ENCODE data around the gene BMP6. TPM values are rescaled to one million over a fixed set of nuclear protein-coding genes. Genes with fewer than 3 reads are reported as not detected.

BMP6 gene
- total RNA-seq, 1 experiment from 2014 or later = 1.9 TPM

DNA sequence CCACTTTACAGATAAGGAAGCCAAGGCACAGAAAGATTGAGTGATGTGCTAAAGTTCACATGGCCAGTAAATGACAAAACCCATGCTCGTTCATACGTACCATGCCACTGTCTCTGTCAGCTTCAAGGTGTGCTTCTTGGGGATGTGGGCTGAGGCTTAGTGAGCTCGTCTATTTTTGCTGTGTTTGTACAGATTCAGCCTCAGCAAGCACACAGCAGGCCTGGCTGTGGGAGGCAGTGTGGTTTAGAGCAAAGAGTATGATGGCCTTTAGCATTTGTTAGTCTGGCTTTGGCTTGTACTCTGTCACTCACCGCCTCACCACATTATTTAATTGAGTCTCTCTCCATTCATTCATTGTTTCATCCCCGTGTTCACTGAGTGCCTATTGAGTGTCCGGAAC, 55.3 kb downstream of the BMP6 start:
- POLR2A ChIA-PET (ENCODE audit: low non-redundant PET) = interaction anchor here (0.6 kb wide), 1 partner anchor 25 kb away, joined by 3 read pairs; no protein-coding TSS in a partner anchor
- TF ChIP-seq, protein P1, sequence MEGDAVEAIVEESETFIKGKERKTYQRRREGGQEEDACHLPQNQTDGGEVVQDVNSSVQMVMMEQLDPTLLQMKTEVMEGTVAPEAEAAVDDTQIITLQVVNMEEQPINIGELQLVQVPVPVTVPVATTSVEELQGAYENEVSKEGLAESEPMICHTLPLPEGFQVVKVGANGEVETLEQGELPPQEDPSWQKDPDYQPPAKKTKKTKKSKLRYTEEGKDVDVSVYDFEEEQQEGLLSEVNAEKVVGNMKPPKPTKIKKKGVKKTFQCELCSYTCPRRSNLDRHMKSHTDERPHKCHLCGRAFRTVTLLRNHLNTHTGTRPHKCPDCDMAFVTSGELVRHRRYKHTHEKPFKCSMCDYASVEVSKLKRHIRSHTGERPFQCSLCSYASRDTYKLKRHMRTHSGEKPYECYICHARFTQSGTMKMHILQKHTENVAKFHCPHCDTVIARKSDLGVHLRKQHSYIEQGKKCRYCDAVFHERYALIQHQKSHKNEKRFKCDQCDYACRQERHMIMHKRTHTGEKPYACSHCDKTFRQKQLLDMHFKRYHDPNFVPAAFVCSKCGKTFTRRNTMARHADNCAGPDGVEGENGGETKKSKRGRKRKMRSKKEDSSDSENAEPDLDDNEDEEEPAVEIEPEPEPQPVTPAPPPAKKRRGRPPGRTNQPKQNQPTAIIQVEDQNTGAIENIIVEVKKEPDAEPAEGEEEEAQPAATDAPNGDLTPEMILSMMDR (conservative IDR thresholded peaks at IDR 0.05; ENCODE audit: low read depth, low read length) = no peak
- TF ChIP-seq EZH2 (IDR thresholded peaks at IDR 0.05; ENCODE audit: borderline replicate concordance, low read depth, low read length, poor library complexity, severe bottlenecking) = no peak
- intact Hi-C loops (cut with micrococcal nuclease; ENCODE audit: unreplicated experiment) = no loop called here

DNA sequence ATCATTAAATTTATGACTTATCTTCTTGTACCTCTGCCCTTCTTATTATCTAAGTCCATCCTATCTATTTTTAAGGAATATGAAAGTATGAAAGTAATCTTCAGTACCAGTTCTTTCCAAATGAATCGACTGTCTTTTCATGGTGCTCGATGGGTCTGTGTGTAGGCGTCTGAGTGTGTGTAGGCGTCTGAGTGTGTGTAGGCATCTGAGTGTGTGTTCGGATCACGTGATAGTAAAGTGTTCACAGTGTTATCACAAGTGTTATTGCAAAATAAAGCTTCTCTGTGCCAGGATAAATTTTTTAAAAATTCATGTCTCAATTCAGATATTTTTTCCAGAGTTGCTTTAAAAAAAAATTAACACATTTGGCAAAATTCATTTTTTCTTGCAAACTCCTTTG, 58.3 kb downstream of the BMP6 start:
- Histone ChIP-seq H3K27ac (ENCODE audit: low read depth, low read length, poor library complexity, severe bottlenecking) (no peak overlapping the region), H3K9me3 (ENCODE audit: low read depth, low read length, poor library complexity, severe bottlenecking) (no peaks in the 10 kb centered on the region), H3K4me3 (ENCODE audit: low read depth, low read length, poor library complexity, severe bottlenecking) (no peak overlapping the region), H3K27me3 (replicated peaks; ENCODE audit: insufficient read depth, low read depth, low read length, poor library complexity) (no peaks in the 10 kb centered on the region), H3K4me1 (ENCODE audit: insufficient read depth, low read length, poor library complexity, severe bottlenecking) (no peaks in the 10 kb centered on the region), H3K36me3 (ENCODE audit: insufficient read depth, low read length, poor library complexity, severe bottlenecking) (no peaks in the 10 kb centered on the region)
- no TSS peak for BruUV-seq (replicated peaks)
- CTCF ChIA-PET = no interaction called here
- POLR2A ChIA-PET (ENCODE audit: low non-redundant PET) = no interaction called here
- intact Hi-C loops (cut with micrococcal nuclease; ENCODE audit: unreplicated experiment) = no loop called here
- DNase-seq (ENCODE audit: low spot score) = no peak
- TF ChIP-seq, protein P1 (conservative IDR thresholded peaks at IDR 0.05; ENCODE audit: low read depth, low read length) = no peak
- no peak for TF ChIP-seq EZH2 (IDR thresholded peaks at IDR 0.05; ENCODE audit: borderline replicate concordance, low read depth, low read length, poor library complexity, severe bottlenecking)

More for the DNA sequence above, 55.3 kb downstream of the BMP6 start:
- Histone ChIP-seq H3K4me3 (ENCODE audit: low read depth, low read length, poor library complexity, severe bottlenecking) (no peak overlapping the region), H3K4me1 (ENCODE audit: insufficient read depth, low read length, poor library complexity, severe bottlenecking) (no peaks in the 10 kb centered on the region), H3K27ac (ENCODE audit: low read depth, low read length, poor library complexity, severe bottlenecking) (no peak overlapping the region), H3K9me3 (ENCODE audit: low read depth, low read length, poor library complexity, severe bottlenecking) (no peaks in the 10 kb centered on the region), H3K36me3 (ENCODE audit: insufficient read depth, low read length, poor library complexity, severe bottlenecking) (no peaks in the 10 kb centered on the region), H3K27me3 (replicated peaks; ENCODE audit: insufficient read depth, low read depth, low read length, poor library complexity) (no peaks in the 10 kb centered on the region)
- CTCF ChIA-PET = no interaction called here
- no peak for DNase-seq (ENCODE audit: low spot score)
- no TSS peak for BruUV-seq (replicated peaks)

DNA sequence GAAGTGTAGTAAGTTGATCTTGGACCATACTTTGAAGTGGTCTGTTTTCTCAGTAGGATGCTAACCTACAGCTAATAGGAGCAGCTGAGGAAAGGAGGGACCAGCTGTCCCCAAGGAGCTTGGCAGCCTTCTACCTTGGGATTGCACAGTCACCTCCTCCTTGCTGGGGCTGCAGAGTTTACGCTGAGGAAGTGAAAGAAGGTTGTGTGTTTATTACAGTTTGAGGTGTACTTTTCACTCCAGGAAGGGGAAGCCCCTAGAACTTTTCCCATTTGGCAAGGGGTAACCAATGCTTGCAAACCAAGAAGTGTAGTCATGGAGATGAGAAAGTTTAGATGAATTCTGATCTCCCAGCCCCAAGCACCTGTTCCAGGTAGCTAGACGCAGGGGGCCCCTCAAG, 58.8 kb downstream of the BMP6 start:
- BruUV-seq (replicated peaks) = no TSS peak
- H3K27me3 ChIP-seq (replicated peaks; ENCODE audit: insufficient read depth, low read depth, low read length, poor library complexity) = no peaks in the 10 kb centered on the region
- intact Hi-C loops (cut with micrococcal nuclease; ENCODE audit: unreplicated experiment) = no loop called here
- ChIA-PET POLR2A (ENCODE audit: low non-redundant PET) (no interaction called here), CTCF (no interaction called here)
- TF ChIP-seq EZH2 (IDR thresholded peaks at IDR 0.05; ENCODE audit: borderline replicate concordance, low read depth, low read length, poor library complexity, severe bottlenecking) = no peak
- TF ChIP-seq, protein P1 (conservative IDR thresholded peaks at IDR 0.05; ENCODE audit: low read depth, low read length) = no peak
- H3K4me1 ChIP-seq (ENCODE audit: insufficient read depth, low read length, poor library complexity, severe bottlenecking) = no peaks in the 10 kb centered on the region
- H3K9me3 ChIP-seq (ENCODE audit: low read depth, low read length, poor library complexity, severe bottlenecking) = no peaks in the 10 kb centered on the region
- no peak for DNase-seq (ENCODE audit: low spot score)
- no peaks in the 10 kb centered on the region for H3K36me3 ChIP-seq (ENCODE audit: insufficient read depth, low read length, poor library complexity, severe bottlenecking)
- H3K27ac ChIP-seq (ENCODE audit: low read depth, low read length, poor library complexity, severe bottlenecking) = no peak overlapping the region
- H3K4me3 ChIP-seq (ENCODE audit: low read depth, low read length, poor library complexity, severe bottlenecking) = no peak overlapping the region
